Sigmoid colon (tissue), 4 donors: ENCODE data around the gene LUZP4.

Experiments used
- POLR2A ChIP-seq, 2 donors: fragments of 450-650 bp; IDR thresholded peaks; one replicate each; pipeline ENCODE4 v1.6.1; 2016; ENCODE audit warnings: antibody characterized with exemption in 2 of 2, mild to moderate bottlenecking in 2 of 2, moderate library complexity in 2 of 2
- POLR2AphosphoS5 ChIP-seq, 4 donors: sonication (generic); formaldehyde crosslinking; IDR thresholded peaks; one replicate each; pipeline ENCODE4 v1.6.1; 2017; ENCODE audit warnings: antibody characterized with exemption in 4 of 4
- TF ChIP-seq, protein P1 (sequence below), 4 experiments: fragments of 450-650 bp in 3 of 4; fragments of 200-600 bp in 1 of 4; IDR thresholded peaks; one replicate each; pipeline ENCODE4 v1.5.1; 2016 to 2019; ENCODE audit warnings: antibody characterized with exemption in 4 of 4, mild to moderate bottlenecking in 3 of 4, moderate library complexity in 2 of 4

DNA sequence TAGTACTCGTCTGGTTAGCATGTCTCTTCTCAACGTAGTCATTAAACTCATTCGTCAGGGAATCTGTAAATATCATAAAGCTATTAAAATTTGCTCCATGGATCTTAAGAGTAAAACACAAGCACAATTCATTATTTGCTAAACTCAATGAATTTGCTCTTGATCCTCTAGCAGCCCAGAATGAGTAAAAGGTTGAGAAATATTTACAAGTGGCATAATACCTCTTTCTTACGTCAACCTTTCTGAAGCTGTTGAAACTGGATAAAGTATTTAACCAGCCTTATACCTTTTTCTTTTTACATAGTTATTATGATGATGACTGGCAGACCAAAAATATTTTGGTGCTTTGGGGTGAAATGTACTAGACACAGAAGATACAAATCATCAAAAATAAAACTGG is 66.9 kb downstream of the LUZP4 start:
- TF ChIP-seq, protein P1, sequence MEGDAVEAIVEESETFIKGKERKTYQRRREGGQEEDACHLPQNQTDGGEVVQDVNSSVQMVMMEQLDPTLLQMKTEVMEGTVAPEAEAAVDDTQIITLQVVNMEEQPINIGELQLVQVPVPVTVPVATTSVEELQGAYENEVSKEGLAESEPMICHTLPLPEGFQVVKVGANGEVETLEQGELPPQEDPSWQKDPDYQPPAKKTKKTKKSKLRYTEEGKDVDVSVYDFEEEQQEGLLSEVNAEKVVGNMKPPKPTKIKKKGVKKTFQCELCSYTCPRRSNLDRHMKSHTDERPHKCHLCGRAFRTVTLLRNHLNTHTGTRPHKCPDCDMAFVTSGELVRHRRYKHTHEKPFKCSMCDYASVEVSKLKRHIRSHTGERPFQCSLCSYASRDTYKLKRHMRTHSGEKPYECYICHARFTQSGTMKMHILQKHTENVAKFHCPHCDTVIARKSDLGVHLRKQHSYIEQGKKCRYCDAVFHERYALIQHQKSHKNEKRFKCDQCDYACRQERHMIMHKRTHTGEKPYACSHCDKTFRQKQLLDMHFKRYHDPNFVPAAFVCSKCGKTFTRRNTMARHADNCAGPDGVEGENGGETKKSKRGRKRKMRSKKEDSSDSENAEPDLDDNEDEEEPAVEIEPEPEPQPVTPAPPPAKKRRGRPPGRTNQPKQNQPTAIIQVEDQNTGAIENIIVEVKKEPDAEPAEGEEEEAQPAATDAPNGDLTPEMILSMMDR (IDR thresholded peaks at IDR 0.05), result no peak
- TF ChIP-seq POLR2A (IDR thresholded peaks at IDR 0.05) (no peak), POLR2AphosphoS5 (IDR thresholded peaks at IDR 0.05) (no peak)
